ENCODE data around the gene FOSL1.

DNA sequence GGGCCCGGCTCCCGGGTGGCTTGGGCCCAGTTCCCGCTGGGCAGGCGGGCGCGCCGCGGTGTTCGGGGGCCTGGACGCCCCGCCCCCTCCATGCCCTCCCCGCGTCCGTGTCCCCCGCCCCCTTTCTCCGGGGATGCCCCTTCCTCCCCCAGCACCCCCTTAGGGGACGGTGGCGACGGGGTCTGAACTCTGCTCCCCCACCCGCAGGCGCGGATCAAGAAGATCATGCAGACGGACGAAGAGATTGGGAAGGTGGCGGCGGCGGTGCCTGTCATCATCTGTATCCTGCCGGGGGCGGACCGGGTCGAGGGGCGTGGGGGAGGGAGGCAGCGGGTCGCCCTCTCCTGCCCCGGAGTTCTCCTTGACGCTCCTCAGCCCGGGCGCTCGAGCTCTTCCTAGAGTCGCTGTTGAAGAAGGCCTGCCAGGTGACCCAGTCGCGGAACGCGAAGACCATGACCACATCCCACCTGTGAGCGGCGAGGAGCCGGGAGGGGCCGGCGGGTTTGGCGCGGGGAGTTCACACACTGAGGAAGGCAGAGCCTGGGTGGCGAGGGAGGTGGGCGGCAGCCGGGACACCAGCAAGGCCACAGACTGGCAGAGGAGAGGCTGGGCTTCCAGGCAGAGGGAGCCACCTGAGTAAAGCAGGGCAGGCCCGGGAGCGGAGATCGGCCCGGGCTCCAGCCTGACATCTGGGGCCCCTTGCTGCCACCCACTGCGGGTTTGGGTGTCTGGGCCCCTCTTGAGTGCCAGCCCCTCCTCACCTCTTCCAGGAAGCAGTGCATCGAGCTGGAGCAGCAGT is 19.6 kb upstream of the FOSL1 start:
- no peak for TF ChIP-seq MAX (IDR thresholded peaks at IDR 0.05; ENCODE audit: low read depth, low read length)
- TF ChIP-seq, protein P1, sequence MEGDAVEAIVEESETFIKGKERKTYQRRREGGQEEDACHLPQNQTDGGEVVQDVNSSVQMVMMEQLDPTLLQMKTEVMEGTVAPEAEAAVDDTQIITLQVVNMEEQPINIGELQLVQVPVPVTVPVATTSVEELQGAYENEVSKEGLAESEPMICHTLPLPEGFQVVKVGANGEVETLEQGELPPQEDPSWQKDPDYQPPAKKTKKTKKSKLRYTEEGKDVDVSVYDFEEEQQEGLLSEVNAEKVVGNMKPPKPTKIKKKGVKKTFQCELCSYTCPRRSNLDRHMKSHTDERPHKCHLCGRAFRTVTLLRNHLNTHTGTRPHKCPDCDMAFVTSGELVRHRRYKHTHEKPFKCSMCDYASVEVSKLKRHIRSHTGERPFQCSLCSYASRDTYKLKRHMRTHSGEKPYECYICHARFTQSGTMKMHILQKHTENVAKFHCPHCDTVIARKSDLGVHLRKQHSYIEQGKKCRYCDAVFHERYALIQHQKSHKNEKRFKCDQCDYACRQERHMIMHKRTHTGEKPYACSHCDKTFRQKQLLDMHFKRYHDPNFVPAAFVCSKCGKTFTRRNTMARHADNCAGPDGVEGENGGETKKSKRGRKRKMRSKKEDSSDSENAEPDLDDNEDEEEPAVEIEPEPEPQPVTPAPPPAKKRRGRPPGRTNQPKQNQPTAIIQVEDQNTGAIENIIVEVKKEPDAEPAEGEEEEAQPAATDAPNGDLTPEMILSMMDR (IDR thresholded peaks at IDR 0.05; ENCODE audit: low read depth, low read length): no peak
- no peak for TF ChIP-seq POLR2A (IDR thresholded peaks at IDR 0.05; ENCODE audit: extremely low read depth, insufficient read length)
- no peak for TF ChIP-seq MYC (IDR thresholded peaks at IDR 0.05; ENCODE audit: low read depth, low read length)
